Testis (tissue), 2 donors: Measurements from ENCODE around the gene DQX1.

Experiments used
- CTCF ChIP-seq, 3 experiments: fragments of 450-650 bp in 2 of 3; fragments of 200-600 bp in 1 of 3; sonication (generic) in 1 of 3; IDR thresholded peaks; one replicate each; pipeline ENCODE4 v1.5.1; 2016 to 2019; ENCODE audit warnings: antibody characterized with exemption in 3 of 3, mild to moderate bottlenecking in 2 of 3, moderate library complexity in 1 of 3
- POLR2A ChIP-seq: fragments of 450-650 bp; IDR thresholded peaks from one replicate; pipeline ENCODE4 v1.6.1; 2017; ENCODE audit warnings: antibody characterized with exemption, mild to moderate bottlenecking, moderate library complexity

GRCh38 chr2:74524955-74525716, 895 bp downstream of the DQX1 start:
- TF ChIP-seq POLR2A (no peak), CTCF (IDR thresholded peaks at IDR 0.05) (no peak)
